Smooth muscle cell (in vitro differentiated cells): ENCODE results near the gene POLR3B. TPM values are rescaled to one million over a fixed set of nuclear protein-coding genes. Genes with fewer than 3 reads are reported as not detected.

Source experiments
- DNase-seq: peaks from one replicate; lab custom pipeline; 2025; ENCODE audit not compliant: unreplicated experiment; lab: John Stamatoyannopoulos, UW
- H2AFZ ChIP-seq: fragments of 200-600 bp; sonication (generic); 2 replicates; pipeline ENCODE4 v1.6.0; 2016; ENCODE audit warnings: antibody characterized with exemption, low read depth, mild to moderate bottlenecking
- H3F3A ChIP-seq: fragments of 200-600 bp; sonication (generic); 2 replicates; pipeline ENCODE4 v1.6.0; 2017; ENCODE audit warnings: antibody characterized with exemption, low read depth
- H3K27ac ChIP-seq: fragments of 200-600 bp; sonication (generic); 2 replicates; pipeline ENCODE4 v1.5.1; 2016; ENCODE audit warnings: low read depth, mild to moderate bottlenecking
- H3K27me3 ChIP-seq: fragments of 200-600 bp; sonication (generic); 2 replicates; pipeline ENCODE4 v1.6.1; 2016; ENCODE audit warnings: low read depth, mild to moderate bottlenecking
- H3K36me3 ChIP-seq: fragments of 200-600 bp; sonication (generic); 2 replicates; pipeline ENCODE4 v1.5.1; 2016; ENCODE audit warnings: low read depth
- H3K4me1 ChIP-seq: fragments of 200-600 bp; sonication (generic); 2 replicates; pipeline ENCODE4 v1.5.1; 2016; ENCODE audit warnings: low read depth
- H3K4me2 ChIP-seq: fragments of 200-600 bp; sonication (generic); 2 replicates; pipeline ENCODE4 v1.6.0; 2016; ENCODE audit warnings: mild to moderate bottlenecking
- H3K4me3 ChIP-seq: fragments of 200-600 bp; sonication (generic); 2 replicates; pipeline ENCODE4 v1.5.1; 2016; ENCODE audit warnings: mild to moderate bottlenecking
- H3K79me2 ChIP-seq: fragments of 200-600 bp; sonication (generic); 2 replicates; pipeline ENCODE4 v1.6.0; 2016; ENCODE audit warnings: low read depth, mild to moderate bottlenecking
- H3K9ac ChIP-seq: fragments of 200-600 bp; sonication (generic); 2 replicates; pipeline ENCODE4 v1.6.0; 2016; ENCODE audit warnings: low read depth
- H3K9me3 ChIP-seq: fragments of 200-600 bp; sonication (generic); replicated peaks from 2 replicates; pipeline ENCODE4 v1.5.1; 2016; ENCODE audit warnings: low read depth
- H4K20me1 ChIP-seq: fragments of 200-600 bp; sonication (generic); 2 replicates; pipeline ENCODE4 v1.6.0; 2016; ENCODE audit warnings: low read depth
- WGBS: methylation state at CpG from one replicate; pipeline ENCODE4 v1.1.7; 2016; ENCODE audit warnings: low lambda C conversion rate; 5-methylcytosine and 5-hydroxymethylcytosine counted together
- polyA plus RNA-seq: library from polyadenylated mRNA; unstranded; fragments of >200 nt; fragmentation: Nextera tagmentation; extraction: Ambion mirVana; gene quantifications from 2 replicates; pipeline ENCODE4 v1.2.1, GENCODE V29; 2016
- total RNA-seq: library from RNA; depleted of rRNA; stranded (reverse); fragments of >200 nt; gene quantifications from 2 replicates; pipeline ENCODE4 v1.2.3, GENCODE V29; 2014
- TF ChIP-seq, protein P1 (sequence below): fragments of 200-600 bp; sonication (generic); IDR thresholded peaks from 2 replicates; pipeline ENCODE4 v1.5.1; 2017; ENCODE audit warnings: borderline replicate concordance, mild to moderate bottlenecking, antibody characterized with exemption; ENCODE audit not compliant: insufficient read depth, poor library complexity, severe bottlenecking

POLR3B gene
- total and polyA plus RNA-seq, 2 experiments from 2014 or later, result 7.3 to 7.5 TPM

DNA sequence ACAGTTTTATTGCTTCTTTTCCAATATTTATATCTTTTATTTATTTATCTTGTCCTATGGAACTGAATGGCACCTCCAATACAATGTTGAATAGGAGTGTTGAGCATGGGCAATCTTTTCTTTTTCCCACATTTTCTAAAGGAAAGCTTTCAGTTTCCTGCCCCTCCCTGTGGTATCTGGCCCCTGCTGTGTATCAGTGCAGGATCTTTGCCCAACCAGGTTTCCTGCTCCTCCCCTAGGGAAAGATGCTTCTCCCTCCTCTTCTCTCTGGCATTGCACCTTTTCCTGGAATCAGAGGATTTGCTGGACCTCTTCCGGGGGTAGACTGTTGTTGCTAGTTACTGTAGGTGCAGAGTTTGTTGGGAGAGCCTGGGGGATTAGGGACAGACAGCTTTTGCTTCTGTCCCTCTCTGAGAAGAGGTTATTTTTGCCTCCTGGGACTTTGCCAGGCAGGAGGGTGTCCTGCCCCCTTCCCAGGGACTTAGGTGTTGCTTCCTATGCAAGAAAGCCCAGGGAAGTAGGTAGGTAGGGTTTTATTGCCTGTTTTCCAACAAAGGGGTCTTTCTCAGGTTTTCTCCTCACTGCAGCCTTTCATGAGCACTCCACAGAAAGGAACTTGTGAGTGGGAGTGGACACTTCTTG lies 67.6 kb downstream of the POLR3B start:
- WGBS, result 100% methylated on average over 1 of the region's 1 CpG
- H3K4me1 ChIP-seq, result peaks cover 3% of the 10 kb centered on the region
- no peaks in the 10 kb centered on the region for H3K9me3 ChIP-seq
- DNase-seq, result no peak
- no peaks in the 10 kb centered on the region for H3K79me2 ChIP-seq
- TF ChIP-seq, protein P1, sequence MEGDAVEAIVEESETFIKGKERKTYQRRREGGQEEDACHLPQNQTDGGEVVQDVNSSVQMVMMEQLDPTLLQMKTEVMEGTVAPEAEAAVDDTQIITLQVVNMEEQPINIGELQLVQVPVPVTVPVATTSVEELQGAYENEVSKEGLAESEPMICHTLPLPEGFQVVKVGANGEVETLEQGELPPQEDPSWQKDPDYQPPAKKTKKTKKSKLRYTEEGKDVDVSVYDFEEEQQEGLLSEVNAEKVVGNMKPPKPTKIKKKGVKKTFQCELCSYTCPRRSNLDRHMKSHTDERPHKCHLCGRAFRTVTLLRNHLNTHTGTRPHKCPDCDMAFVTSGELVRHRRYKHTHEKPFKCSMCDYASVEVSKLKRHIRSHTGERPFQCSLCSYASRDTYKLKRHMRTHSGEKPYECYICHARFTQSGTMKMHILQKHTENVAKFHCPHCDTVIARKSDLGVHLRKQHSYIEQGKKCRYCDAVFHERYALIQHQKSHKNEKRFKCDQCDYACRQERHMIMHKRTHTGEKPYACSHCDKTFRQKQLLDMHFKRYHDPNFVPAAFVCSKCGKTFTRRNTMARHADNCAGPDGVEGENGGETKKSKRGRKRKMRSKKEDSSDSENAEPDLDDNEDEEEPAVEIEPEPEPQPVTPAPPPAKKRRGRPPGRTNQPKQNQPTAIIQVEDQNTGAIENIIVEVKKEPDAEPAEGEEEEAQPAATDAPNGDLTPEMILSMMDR, result no peak
- peaks cover 3% of the 10 kb centered on the region for H3K36me3 ChIP-seq
- H2AFZ ChIP-seq, result no peak overlapping the region
- H3K4me2 ChIP-seq, result no peak overlapping the region
- H3K27me3 ChIP-seq, result no peaks in the 10 kb centered on the region
- no peak overlapping the region for H3K27ac ChIP-seq
- no peaks in the 10 kb centered on the region for H3F3A ChIP-seq
- no peak overlapping the region for H3K9ac ChIP-seq
- H3K4me3 ChIP-seq, result no peak overlapping the region
- H4K20me1 ChIP-seq, result no peaks in the 10 kb centered on the region

DNA sequence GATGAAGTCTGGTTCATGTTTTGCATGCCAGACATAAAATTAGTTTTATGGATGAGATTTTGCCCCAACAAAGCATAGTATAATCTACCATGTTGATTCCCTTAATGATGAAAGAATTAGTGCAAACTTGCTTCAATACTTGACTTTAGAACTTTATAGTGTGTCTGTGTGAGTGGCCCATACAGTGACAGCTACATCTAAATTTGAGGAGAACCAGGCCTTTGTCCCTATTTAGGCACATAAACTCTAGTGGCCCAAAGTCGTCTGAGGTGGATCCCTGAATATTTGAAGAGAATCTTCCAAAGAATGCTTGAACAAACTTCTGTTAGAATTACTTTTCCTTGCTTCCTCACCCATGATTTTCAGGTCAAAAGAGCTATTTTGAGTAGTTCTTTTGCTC lies 70.4 kb downstream of the POLR3B start:
- H3K9ac ChIP-seq, result no peak overlapping the region

DNA sequence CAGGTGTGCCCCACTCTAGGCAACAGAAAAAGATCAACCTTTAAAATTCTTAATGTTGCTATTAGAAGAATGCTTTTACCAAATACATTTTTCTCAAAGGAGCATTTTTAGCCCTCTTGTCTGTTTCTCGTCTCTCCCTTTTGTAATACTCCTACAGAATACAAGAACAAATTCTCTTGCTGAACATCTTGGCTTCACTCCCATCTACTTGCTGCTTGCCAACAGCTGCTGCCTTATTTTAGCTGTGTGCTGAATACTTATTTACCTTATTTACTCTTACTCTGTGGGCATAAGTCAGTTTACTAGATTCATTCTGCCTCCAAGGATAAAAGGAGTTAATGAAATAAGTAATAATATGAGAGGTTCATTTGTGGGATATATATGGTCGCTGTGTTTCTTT lies 70.8 kb downstream of the POLR3B start:
- no peak overlapping the region for H3K4me2 ChIP-seq

More for the DNA sequence above, 70.4 kb downstream of the POLR3B start:
- H3K27me3 ChIP-seq, result no peaks in the 10 kb centered on the region
- no peaks in the 10 kb centered on the region for H3K79me2 ChIP-seq
- peaks cover 3% of the 10 kb centered on the region for H3K4me1 ChIP-seq
- WGBS, result 70% methylated on average over 1 of the region's 1 CpG
- no peaks in the 10 kb centered on the region for H3F3A ChIP-seq
- H3K4me2 ChIP-seq, result no peak overlapping the region
- H3K4me3 ChIP-seq, result no peak overlapping the region
- DNase-seq, result no peak
- H3K27ac ChIP-seq, result no peak overlapping the region
- H2AFZ ChIP-seq, result no peak overlapping the region
- no peaks in the 10 kb centered on the region for H3K36me3 ChIP-seq
- no peaks in the 10 kb centered on the region for H4K20me1 ChIP-seq
- TF ChIP-seq, protein P1, result no peak
- no peaks in the 10 kb centered on the region for H3K9me3 ChIP-seq

More for the DNA sequence above, 70.8 kb downstream of the POLR3B start:
- H3K9me3 ChIP-seq, result no peaks in the 10 kb centered on the region
- H3F3A ChIP-seq, result no peaks in the 10 kb centered on the region
- no peaks in the 10 kb centered on the region for H3K79me2 ChIP-seq
- no peak overlapping the region for H3K27ac ChIP-seq
- WGBS, result 95% methylated on average over 2 of the region's 2 CpGs
- no peaks in the 10 kb centered on the region for H3K36me3 ChIP-seq
- no peaks in the 10 kb centered on the region for H4K20me1 ChIP-seq
- peaks cover 3% of the 10 kb centered on the region for H3K4me1 ChIP-seq
- no peaks in the 10 kb centered on the region for H3K27me3 ChIP-seq
- DNase-seq, result no peak
- no peak overlapping the region for H3K9ac ChIP-seq
- H2AFZ ChIP-seq, result no peak overlapping the region
- no peak overlapping the region for H3K4me3 ChIP-seq
- TF ChIP-seq, protein P1, result no peak
